DMS 273 treated with DMSO at 0.1 percent for 48 hours (cell line): Measurements from ENCODE around the gene ARHGAP1.

Source experiments
- DNase-seq: peaks from one replicate; lab custom pipeline; 2025; lab: John Stamatoyannopoulos, UW

Gene ARHGAP1

GRCh38 chr11:46694072-46694471 lies 6.3 kb downstream of the ARHGAP1 start:
- no peak for DNase-seq

- DNase-seq, result no peak
Observed at GRCh38 chr11:46693597-46694012, 6.8 kb downstream of the ARHGAP1 start.

DNA sequence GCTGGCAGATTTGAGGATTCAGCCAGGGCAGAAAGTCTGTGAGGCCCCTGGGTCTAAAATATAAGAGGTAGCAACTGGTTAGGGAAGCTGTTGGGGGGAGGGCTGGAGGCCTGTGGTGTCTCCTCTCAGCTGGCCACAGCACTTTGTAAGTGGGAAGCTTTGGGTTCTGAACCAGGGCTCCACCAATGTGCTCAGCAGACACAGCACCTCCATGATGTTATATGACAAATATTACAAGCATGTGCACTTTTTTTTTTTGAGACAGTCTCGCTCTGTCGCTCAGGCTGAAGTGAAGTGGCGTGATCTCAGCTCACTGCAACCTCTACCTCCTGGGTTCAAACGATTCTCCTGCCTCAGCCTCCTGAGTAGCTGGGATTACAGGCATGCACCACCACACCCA lies 8.0 kb downstream of the ARHGAP1 start:
- DNase-seq, result no peak

DNA sequence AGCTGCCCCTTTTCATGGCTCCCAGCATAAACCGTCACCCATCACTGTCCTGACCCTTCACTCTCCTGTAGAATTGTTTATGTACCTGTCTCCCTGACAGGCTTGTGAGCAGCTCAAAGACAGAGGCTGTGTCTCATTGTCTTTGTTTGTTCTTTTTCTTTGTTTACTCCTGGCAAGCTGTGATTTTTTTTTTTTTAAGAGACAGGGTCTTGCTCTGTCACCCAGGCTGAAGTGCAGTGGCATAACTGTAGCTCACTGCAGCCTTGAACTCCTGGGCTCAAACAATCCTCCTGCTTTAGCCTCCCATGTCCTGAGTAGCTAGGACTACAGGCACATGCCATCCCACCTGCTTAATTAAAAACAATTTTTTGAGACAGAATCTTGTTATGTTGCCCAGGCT lies 9.7 kb downstream of the ARHGAP1 start:
- DNase-seq, result no peak

- DNase-seq, result peak; percentile 5
Observed at GRCh38 chr11:46686886-46687795, 13.3 kb downstream of the ARHGAP1 start.

- DNase-seq, result no peak
Observed at GRCh38 chr11:46684367-46684766, 16.1 kb downstream of the ARHGAP1 start.

- no peak for DNase-seq
Observed at GRCh38 chr11:46682773-46683752, 17.4 kb downstream of the ARHGAP1 start.

GRCh38 chr11:46681814-46682213 lies 18.6 kb downstream of the ARHGAP1 start:
- DNase-seq, result no peak

DNA sequence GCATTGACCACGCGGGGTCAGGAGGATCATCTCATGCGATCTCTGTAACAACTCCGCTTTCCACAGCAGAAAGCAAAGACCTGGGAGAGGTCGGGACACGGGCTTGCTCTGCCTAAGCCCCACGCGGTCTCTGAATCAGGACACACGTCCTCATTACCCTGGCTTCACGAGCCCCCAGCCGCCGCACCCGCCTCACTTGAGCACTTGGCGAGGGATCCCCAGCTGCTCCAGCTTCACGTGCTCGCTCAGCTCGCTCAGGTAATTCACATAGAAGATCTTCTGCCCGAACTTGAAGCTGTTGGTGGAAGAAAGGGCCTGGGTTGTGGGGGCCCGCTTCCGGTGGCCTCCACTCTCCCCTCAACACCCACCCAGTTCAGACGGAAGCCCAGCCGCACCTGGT lies 19.6 kb downstream of the ARHGAP1 start:
- no peak for DNase-seq

DNA sequence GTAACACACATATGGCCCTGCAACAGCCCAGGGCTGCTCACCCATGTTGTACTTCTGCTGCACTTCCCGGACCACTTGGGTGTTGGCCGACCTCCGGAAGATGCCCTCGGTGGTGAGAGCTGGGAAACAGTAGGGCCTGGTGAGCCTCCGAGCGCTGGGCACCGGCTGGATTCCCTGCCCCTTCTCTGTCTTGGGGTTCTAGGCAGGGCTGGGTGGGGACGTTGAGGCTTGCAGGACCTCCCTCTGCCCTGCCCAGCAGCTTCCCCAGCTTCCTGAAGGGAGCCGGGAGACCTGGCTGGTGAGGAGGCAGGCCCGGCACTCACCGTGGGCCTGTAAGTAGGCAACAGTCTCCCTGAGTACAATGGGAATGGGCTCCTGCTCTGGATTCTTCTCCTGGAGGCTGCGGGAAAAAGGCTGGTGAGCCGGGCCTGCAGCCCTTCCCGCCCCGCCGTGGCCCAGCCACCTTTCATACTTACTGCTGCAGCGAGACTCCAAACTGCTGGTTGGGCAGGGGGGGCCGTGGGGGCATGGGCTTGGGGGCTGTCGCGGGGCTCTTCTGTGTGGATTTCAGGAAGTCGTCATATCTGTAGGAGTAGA lies 20.2 kb downstream of the ARHGAP1 start:
- no peak for DNase-seq

DNA sequence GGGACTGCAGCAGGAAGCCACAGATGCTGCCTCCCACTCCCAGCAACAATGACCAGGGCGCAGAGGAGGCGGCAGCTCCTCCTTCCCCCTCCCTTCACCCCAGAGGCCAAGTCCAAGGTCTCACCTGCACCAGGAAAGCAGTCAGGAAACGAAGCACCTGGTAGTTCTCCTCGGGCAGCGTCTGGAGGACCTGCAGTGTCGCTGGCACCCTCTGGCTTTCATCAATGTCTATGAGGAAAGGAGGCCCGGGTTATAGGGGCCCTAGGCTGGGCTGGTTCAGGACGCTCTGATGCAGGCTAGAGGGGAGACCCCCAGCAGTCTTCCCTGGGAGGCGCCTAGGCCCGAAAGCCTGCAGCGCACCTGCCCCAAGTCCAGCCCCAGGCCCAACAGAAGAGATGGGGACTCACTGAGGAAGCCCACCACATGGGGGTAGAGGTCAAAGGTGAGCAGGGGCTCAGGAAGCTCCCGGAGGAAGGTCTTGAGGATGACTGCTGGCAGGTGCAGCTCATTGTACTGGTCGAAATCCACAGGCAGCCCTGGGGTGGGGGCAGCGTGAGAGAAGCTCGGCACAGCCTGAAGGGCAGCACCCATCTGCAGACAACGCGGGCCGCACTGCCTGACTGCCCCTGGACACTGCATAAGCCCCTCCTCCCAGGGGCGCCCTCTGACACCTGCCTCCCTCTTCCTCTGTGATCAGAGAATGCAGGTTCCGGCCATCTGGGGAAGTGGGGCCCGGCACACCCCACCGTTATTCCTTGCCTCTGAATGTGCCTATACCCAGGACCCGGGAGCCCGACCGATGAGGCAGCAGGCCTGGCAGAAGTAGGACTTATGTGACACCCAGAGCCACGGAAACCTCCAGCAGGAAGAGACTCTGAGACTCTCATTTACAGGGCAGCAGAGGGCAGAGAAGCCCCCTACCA lies 20.9 kb downstream of the ARHGAP1 start:
- no peak for DNase-seq

- no peak for DNase-seq
Observed at GRCh38 chr11:46678741-46679130, 21.7 kb downstream of the ARHGAP1 start.

DNA sequence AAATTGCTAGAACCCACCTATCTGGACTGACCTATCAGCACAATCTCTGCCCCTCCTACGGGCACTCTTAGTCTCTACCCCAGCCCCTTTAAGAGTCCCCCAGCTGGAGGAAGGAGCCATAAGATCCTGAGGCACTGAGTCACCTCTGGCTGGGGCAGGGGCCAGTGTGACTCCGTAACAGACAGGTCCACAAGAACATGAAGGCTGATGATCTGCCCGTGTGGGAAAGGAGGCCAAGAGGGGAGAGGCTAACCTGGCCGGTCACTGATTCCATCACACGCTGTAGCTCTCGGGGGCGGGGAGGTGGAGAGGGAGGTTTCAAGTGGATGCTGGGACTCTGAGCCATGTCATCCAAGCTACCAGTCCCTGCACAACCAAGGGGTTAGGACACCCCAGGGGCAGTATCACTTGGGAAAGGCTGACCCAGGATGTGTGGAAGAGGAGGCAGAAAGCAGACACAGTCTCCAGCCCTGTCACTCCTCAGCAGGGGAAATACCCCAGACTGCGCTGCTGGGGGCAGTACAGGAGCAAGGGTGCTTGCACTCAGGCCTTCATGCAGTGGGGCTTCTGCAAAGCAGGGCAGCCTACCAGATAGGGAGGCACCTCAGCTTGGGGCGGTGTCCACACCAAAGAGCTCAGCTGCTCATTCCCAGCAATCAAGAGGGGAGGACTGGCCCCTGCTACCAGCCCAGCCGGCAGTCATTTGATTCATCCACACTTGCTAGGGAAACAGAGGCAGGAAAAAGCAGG lies 22.3 kb downstream of the ARHGAP1 start:
- no peak for DNase-seq

GRCh38 chr11:46677169-46677568 lies 23.2 kb downstream of the ARHGAP1 start:
- DNase-seq, result no peak

- no peak for DNase-seq
Observed at GRCh38 chr11:46676436-46677158, 23.8 kb downstream of the ARHGAP1 start.

DNA sequence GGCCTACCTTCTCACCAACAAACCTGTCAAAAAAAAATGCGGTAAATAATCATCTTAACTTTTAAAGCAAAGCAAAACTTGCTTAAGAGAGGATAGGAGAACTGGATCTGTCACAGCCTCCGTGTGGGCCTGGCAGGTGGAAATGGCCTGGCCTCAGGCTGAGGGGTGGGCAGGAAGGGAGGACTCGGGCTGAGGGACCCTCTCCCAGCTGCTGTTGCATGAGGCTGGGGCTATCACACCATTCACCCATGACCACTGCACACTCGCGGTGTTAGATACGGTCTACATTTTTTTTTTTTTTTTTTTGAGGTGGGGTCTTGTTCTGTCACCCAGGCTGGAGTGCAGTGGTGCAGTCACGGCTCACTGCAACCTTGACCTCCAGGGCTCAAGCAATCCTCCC lies 24.5 kb downstream of the ARHGAP1 start:
- DNase-seq, result no peak

DNA sequence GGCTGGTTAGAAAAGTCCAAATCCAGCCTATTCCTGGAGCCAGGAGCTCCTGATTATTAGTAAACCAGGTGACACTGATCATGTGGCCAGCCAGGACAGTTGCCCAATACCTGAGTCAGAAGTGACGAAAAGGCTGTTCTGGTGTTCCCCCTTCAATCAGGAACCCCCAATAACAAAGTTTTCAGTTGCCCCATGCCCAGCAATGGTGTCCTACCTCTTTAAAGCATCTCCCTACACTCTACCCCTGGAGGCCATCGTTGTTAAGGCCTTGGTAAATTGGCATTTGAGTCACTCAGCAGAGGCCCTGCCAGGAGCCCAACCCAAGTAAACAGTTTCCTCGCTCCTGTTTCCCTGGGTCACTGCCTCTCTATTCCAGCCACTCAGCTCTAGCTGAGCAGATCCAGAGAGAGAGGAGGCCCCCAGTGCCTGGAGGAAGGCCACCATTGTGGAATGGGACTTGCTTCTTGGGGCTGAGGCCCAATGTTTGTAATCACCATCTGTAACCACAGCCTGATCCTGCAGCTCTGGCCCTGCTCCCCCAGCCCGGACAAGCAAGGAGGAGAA lies 25.0 kb downstream of the ARHGAP1 start:
- no peak for DNase-seq

DNA sequence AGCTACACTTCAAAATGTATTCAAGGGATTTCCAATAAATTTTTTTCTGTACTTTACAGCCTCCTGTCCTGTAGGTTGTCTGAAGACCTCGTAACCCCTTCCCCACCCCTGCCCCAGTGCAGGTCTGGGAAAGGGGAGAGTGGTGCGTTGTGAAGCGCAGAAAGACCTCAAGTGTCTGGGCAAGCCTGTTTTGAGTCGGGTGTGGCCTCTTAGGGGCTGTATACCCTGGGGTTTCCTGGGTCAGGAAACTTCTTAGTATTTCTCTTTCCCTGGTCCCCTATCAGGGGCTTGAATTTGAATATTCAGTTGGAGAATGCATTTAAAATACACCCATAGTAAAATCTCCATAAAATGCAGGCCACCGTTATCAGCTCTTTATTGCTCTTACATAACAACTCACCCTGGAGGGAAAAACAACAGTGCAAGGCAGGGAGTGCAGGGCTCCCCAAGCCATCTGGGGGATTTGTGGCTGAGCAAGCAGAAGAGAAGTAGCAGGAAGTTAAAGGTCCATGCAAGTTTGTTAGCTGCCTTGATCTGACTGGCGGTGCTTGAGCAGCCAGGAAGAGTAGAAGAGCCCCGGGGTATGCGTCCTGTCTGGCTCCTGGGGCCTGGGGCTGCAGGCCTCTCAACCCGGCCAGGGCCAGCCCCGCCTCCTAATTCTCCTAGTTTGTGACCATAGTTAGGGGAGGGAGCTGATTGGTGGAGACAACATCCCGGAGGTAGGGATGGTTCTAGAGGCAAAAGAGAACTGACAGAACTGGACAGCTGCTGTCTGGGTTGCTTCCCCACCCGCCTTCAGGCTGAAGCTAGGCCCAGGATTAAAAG lies 25.7 kb downstream of the ARHGAP1 start:
- no peak for DNase-seq
